Fibroblast of pulmonary artery (primary cell): ENCODE data around the gene ZNF716.
"Not testable (repeated sequence)": the region's sequence is repeated elsewhere in the genome, so short reads cannot be mapped to it uniquely, and the experiment has no call there.

Source experiments
- DNase-seq: peaks from one replicate; pipeline ENCODE4 v3.0.0-alpha.2; 2010; ENCODE audit warnings: low read depth
- H3K4me3 ChIP-seq: replicated peaks from 2 replicates; pipeline ENCODE4 v1.5.1; 2011; ENCODE audit warnings: low read depth, mild to moderate bottlenecking, control low read depth, low read length, moderate library complexity
- CTCF ChIP-seq: IDR thresholded peaks from 2 replicates; pipeline ENCODE4 v1.5.1; 2011; ENCODE audit warnings: mild to moderate bottlenecking, control low read depth, low read length, inconsistent platforms; ENCODE audit errors: missing control alignments

Gene ZNF716

DNA sequence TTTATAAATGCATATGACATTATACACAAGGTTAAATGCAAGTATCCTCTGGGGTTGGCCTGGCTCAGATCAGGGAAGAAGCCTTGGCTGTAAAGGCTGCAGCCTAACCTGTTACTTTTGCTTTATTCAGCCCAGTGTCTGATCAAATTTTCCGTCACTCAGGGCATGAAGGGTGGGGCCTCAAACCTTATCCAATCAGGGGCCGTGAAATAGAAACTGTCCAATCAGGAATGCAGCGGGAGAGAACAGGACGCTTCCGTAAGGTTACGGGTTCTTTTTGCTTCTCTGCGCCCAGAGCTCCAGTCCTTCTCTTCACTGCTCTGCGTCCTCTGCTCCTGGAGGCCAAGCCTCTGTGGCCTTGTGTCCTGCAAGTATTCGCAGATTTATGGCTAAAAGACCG, at the start of gene ZNF716:
Gene ZNF716 (plus strand): TSS at position 274 of the 400 bp plus-strand sequence. CDS start 112 bp downstream, at position 386.
- no peak for DNase-seq
- no peak within 1 kb of the TSS for H3K4me3 ChIP-seq
- TF ChIP-seq CTCF: no peak

- H3K4me3 ChIP-seq: no peak overlapping the region
- DNase-seq: no peak
- TF ChIP-seq CTCF: no peak
Measured at GRCh38 chr7:57400531-57401155, 49.3 kb upstream of the ZNF716 start.

DNA sequence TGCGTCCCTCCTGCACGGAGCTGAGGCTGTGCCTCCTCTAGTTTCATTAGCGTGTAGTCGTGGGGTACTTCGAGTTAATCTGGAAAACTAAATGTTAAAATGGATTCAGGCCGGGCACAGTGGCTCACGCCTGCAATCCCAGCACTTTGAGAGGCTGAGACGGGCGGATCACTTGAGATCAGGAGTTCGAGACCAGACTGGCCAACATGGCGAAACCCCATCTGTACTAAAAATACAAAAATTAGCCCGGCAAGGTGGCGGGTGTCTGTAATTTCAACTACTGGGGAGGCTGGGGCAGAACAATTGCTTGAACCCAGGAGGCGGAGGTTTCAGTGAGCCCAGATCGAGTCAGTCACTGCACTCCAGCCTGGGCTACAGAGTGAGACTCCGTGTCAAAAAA, 46.9 kb upstream of the ZNF716 start:
- not testable (repeated sequence) for H3K4me3 ChIP-seq

DNA sequence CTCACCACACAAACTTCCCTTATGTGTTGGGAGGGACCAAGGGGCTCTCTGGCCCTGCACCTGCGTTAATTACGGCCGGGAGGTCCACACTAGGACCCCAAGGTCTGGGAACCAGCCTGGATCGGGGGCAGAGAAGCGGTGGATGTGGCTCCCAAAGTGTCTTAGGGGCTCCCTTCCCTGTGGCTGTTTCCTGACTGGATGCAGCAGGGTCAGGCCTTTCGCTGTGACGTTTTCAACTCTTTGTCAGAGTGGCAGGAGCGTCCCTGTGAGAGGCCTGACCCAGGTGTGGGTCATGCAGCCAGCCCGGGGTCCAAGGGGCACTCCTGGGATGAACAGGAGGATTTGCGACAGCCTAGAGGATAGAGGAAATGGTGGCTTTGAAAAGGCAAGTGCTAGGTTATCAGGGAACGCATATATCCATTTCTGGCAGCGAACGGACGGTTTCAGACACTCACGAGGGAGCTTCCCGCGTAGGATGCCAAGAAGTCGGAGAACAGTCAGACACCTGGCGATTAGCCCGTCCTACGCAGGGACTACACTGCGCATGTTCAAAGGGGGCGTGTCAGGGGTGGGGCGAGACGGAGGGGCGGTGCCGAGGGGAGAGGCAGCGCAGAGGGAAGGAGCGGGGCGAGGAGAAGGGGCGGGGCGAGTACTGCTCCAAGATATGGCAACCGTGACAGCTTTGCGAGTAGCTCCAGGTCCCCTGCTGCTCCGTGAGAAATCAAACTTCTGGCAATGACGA, 46.2 kb upstream of the ZNF716 start:
- TF ChIP-seq CTCF: no peak
- H3K4me3 ChIP-seq: no peak overlapping the region
- DNase-seq: no peak

More for the DNA sequence above, 46.9 kb upstream of the ZNF716 start:
- not testable (repeated sequence) for DNase-seq

DNA sequence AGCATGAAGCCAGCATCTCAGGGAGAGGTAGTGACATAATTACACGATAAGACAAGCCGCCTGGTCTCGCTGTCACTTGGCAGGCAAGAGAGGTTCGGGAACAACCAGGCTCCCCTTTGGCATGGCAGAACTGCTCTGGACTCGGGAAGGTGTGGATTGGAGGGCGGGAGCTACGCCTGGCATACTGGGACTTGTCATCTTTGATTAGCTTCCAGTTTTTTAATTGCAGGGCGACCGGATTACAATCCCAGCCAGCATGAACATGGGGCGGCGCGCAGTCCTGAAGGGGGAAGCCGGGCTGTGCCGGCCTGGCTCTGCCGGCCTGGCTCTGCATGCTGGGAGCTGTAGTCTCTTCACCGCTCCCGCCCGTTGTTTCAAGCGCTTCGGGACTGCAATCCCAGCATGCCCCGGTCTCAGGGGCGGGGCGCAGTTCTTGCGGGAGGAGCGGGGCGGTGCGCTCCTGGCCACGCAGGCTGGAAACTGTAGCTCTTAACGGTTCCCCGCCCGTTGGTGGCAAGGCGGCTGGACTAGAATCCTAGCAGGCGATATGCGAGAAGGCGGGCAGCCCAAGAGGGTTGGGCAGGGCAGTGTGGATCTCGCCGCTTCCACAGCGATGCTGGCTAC, 45.5 kb upstream of the ZNF716 start:
- TF ChIP-seq CTCF: no peak
- DNase-seq: no peak
- no peak overlapping the region for H3K4me3 ChIP-seq

DNA sequence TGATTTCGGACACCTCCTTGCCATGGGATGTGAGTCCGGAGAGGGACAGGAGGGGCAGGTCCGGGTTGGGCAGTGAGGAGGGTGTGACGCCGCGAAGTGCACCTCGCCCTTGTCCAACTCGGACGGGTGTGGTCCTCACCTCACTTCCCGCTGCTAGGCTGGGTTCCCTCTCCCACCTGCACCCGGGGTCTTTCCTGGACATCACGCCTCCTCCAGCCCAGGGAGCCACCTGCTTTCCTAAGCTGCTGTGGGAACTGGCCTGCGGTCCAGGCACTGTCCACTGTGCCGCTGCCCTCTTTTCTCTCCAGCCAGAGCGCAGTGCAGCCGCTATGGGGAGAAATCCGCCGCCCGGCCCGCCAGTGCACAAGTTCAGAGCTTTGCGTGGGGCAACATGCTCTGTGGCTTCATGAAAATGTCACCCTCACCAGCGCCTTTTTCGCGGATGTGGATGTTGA, 45.0 kb upstream of the ZNF716 start:
- TF ChIP-seq CTCF: no peak
- no peak overlapping the region for H3K4me3 ChIP-seq

DNA sequence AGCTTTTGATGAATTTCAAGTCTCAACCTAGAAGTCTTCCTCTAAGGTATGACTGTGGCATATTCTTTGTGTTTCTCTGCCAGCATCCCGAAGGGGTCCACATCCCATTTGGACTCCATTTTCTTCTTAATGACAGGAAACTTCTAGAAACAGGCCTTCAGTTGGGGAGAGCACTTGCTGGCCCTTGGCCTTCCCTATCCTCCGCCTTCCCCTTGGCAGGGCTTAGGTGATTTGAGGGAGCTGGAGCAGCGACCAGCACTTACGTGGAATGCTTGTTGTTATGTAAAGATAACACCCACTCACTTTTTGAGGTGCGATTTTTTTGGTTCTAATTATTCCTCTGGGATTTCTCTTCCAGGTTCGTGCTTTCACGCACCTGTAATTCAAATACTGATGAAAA, 42.9 kb upstream of the ZNF716 start:
- H3K4me3 ChIP-seq: no peak overlapping the region
- DNase-seq: no peak
- TF ChIP-seq CTCF: no peak

More for the DNA sequence above, 45.0 kb upstream of the ZNF716 start:
- no peak for DNase-seq
